Measurements from ENCODE around the gene MAST3.

GRCh38 chr19:18168673-18169381 lies 71.2 kb downstream of the MAST3 start:
- TF ChIP-seq CTCF (IDR thresholded peaks at IDR 0.05; ENCODE audit: low read depth, low read length, missing input control) (no peak), JUND (IDR thresholded peaks at IDR 0.05) (no peak), TAF1 (conservative IDR thresholded peaks at IDR 0.05) (no peak), GABPA (IDR thresholded peaks at IDR 0.05 in 1 of 2, conservative IDR thresholded peaks at IDR 0.05 in 1 of 2) (no peak), YY1 (IDR thresholded peaks at IDR 0.05) (no peak), RAD21 (IDR thresholded peaks at IDR 0.05) (no peak), MAX (IDR thresholded peaks at IDR 0.05) (no peak), REST (IDR thresholded peaks at IDR 0.05) (no peak), SP1 (IDR thresholded peaks at IDR 0.05) (no peak)

All from liver (tissue), 3 donors.